Kidney (tissue), 14 donors: ENCODE data around the gene UGT1A10. TPM values are rescaled to one million over a fixed set of nuclear protein-coding genes. Genes with fewer than 3 reads are reported as not detected.
"Not testable (repeated sequence)": the region's sequence is repeated elsewhere in the genome, so short reads cannot be mapped to it uniquely, and the experiment has no call there.

Experiments
- DNase-seq, 5 donors: peaks; one replicate each; pipeline ENCODE4 v3.0.0-alpha.2; 2013 to 2020
- FAIRE-seq: peaks from 2 replicates; lab custom pipeline; 2012; peaks lifted over from hg19 to GRCh38; lab: Jason Lieb, UNC
- H3K27ac ChIP-seq, 2 donors: one replicate each; pipeline ENCODE4 v1.7.0; 2013; ENCODE audit warnings: low read depth in 2 of 2, low read length in 2 of 2, inconsistent platforms in 1 of 2
- H3K27me3 ChIP-seq: one replicate; pipeline ENCODE4 v1.7.1; 2013; ENCODE audit warnings: low read length, inconsistent platforms; ENCODE audit not compliant: control insufficient read depth, insufficient read depth
- H3K36me3 ChIP-seq, 3 donors: one replicate each; pipeline versions ENCODE4 v1.7.0 to v1.7.1; 2013; ENCODE audit warnings: low read length in 3 of 3, control low read depth in 1 of 3, inconsistent platforms in 1 of 3; ENCODE audit not compliant: insufficient read depth in 3 of 3, control insufficient read depth in 2 of 3
- H3K4me1 ChIP-seq, 3 donors: one replicate each; pipeline versions ENCODE4 v1.7.0 to v1.7.1; 2013; ENCODE audit warnings: low read length in 3 of 3, inconsistent platforms in 1 of 3, low read depth in 1 of 3; ENCODE audit not compliant: control insufficient read depth in 2 of 3, insufficient read depth in 2 of 3
- H3K4me3 ChIP-seq, 3 donors: one replicate each; pipeline versions ENCODE4 v1.7.0 to v1.8.1; 2013; ENCODE audit warnings: low read length in 3 of 3, control low read depth in 1 of 3, inconsistent platforms in 1 of 3
- H3K9ac ChIP-seq, 3 donors: one replicate each; pipeline versions ENCODE4 v1.7.0 to v1.7.1; 2013; ENCODE audit warnings: low read length in 3 of 3, control low read depth in 1 of 3, inconsistent platforms in 1 of 3
- H3K9me3 ChIP-seq, 3 donors: one replicate each; pipeline versions ENCODE4 v1.7.0 to v1.7.1; 2013; ENCODE audit warnings: low read length in 3 of 3, control low read depth in 1 of 3, inconsistent platforms in 1 of 3; ENCODE audit not compliant: control insufficient read depth in 2 of 3, insufficient read depth in 1 of 3
- CTCF ChIP-seq: IDR thresholded peaks from 3 replicates; pipeline ENCODE4 v1.5.1; 2012; ENCODE audit warnings: mild to moderate bottlenecking, moderate library complexity, borderline replicate concordance; ENCODE audit not compliant: insufficient read depth; ENCODE audit errors: extremely low read depth
- intact Hi-C: fragments of 100-400 bp; cut with DNase I; formaldehyde crosslinking; loops from one replicate; pipeline ENCODE4 v1.11.1; 2022
- polyA plus RNA-seq: library from polyadenylated mRNA; stranded (reverse); fragments of 350-450 nt; fragmentation: Illumina TruSeq; extraction: RNeasy Lipid Tissue Mini Kit (QIAGEN cat#74804); gene quantifications from one replicate; pipeline ENCODE4 v1.2.3, GENCODE V29; 2014; ENCODE audit warnings: low read depth, low replicate concordance; ENCODE audit not compliant: insufficient read depth
- total RNA-seq: library from RNA; stranded (reverse); fragmentation: NEBNext Ultra II Directional; extraction: Animal tissue kit (Norgen Biotek cat#: 25700); gene quantifications from one replicate; pipeline ENCODE4 v1.2.1, GENCODE V29; 2021
- donor health status: control.
- donor health status: control.
- donor health status: control.
- donor health status: control.
- donor health status: control.
- donor health status: DM: yes; HTN: yes; CAD: no.
- donor health status: Normal renal cell carcinoma (clear cell type).

Gene UGT1A10
- total and polyA plus RNA-seq, 2 donors from 2014 or later = 6.6 TPM; not detected in 1

GRCh38 chr2:233654501-233654900 is 18.3 kb downstream of the UGT1A10 start:
- H3K9ac ChIP-seq = no peak overlapping the region
- no peak overlapping the region for H3K27ac ChIP-seq
- H3K4me1 ChIP-seq = no peaks in the 10 kb centered on the region
- no peaks in the 10 kb centered on the region for H3K27me3 ChIP-seq
- FAIRE-seq (no peak), DNase-seq (no peak)
- H3K9me3 ChIP-seq = no peaks in the 10 kb centered on the region
- H3K4me3 ChIP-seq = no peak overlapping the region
- no peak for TF ChIP-seq CTCF
- H3K36me3 ChIP-seq = no peaks in the 10 kb centered on the region
- intact Hi-C loops = no loop called here

GRCh38 chr2:233655043-233655442 is 18.8 kb downstream of the UGT1A10 start:
- FAIRE-seq (no peak), DNase-seq (no peak)
- Histone ChIP-seq H3K4me3 (no peak overlapping the region), H3K27ac (no peak overlapping the region), H3K36me3 (no peaks in the 10 kb centered on the region), H3K9ac (no peak overlapping the region), H3K4me1 (no peaks in the 10 kb centered on the region), H3K27me3 (no peaks in the 10 kb centered on the region), H3K9me3 (no peaks in the 10 kb centered on the region)
- intact Hi-C loops = no loop called here
- TF ChIP-seq CTCF = no peak

GRCh38 chr2:233655943-233656342 is 19.7 kb downstream of the UGT1A10 start:
- H3K36me3 ChIP-seq, DNase-seq, intact Hi-C loops, H3K27ac ChIP-seq, H3K4me3 ChIP-seq, H3K9ac ChIP-seq, H3K27me3 ChIP-seq, H3K4me1 ChIP-seq, FAIRE-seq, H3K9me3 ChIP-seq: not testable (repeated sequence)

GRCh38 chr2:233656443-233656842 is 20.2 kb downstream of the UGT1A10 start:
- no peak for TF ChIP-seq CTCF
- Histone ChIP-seq H3K4me1 (no peaks in the 10 kb centered on the region), H3K36me3 (no peaks in the 10 kb centered on the region), H3K27ac (no peak overlapping the region), H3K4me3 (no peak overlapping the region), H3K9ac (no peak overlapping the region), H3K27me3 (no peaks in the 10 kb centered on the region), H3K9me3 (no peaks in the 10 kb centered on the region)
- DNase-seq (no peak), FAIRE-seq (no peak)
- intact Hi-C loops = no loop called here
